Thyroid gland (tissue), 4 donors: ENCODE data around the gene CREB5.

Experiments
- CTCF ChIP-seq, 6 experiments: fragments of 200-600 bp in 3 of 6; fragments of 450-650 bp in 3 of 6; sonication (generic) in 3 of 6; IDR thresholded peaks; one replicate each; pipeline ENCODE4 v1.5.1; 2016 to 2019; ENCODE audit warnings: antibody characterized with exemption in 6 of 6, mild to moderate bottlenecking in 2 of 6, inconsistent platforms in 1 of 6, moderate library complexity in 1 of 6
- POLR2A ChIP-seq, 2 donors: fragments of 450-650 bp; IDR thresholded peaks; one replicate each; pipeline ENCODE4 v1.6.1; 2017; ENCODE audit warnings: antibody characterized with exemption in 2 of 2, mild to moderate bottlenecking in 2 of 2, moderate library complexity in 1 of 2

- no peak for TF ChIP-seq POLR2A (IDR thresholded peaks at IDR 0.05)
- no peak for TF ChIP-seq CTCF (IDR thresholded peaks at IDR 0.05)
Measured at GRCh38 chr7:28395831-28396230, 16.5 kb upstream of the CREB5 start.
